Transverse colon (tissue), 3 donors: ENCODE data around the gene RNU11.

Source experiments
- CTCF ChIP-seq, 5 experiments: fragments of 200-600 bp in 3 of 5; fragments of 450-650 bp in 2 of 5; sonication (generic) in 3 of 5; IDR thresholded peaks; 1 replicate in 2 of 5; 2 replicates in 3 of 5; pipeline ENCODE4 v1.5.1; 2016 to 2017; ENCODE audit warnings: antibody characterized with exemption in 5 of 5, inconsistent platforms in 3 of 5, mild to moderate bottlenecking in 2 of 5, moderate library complexity in 1 of 5
- EP300 ChIP-seq: sonication (generic); formaldehyde crosslinking; IDR thresholded peaks from one replicate; pipeline ENCODE4 v1.6.1; 2017; ENCODE audit warnings: antibody characterized with exemption, low read depth

DNA sequence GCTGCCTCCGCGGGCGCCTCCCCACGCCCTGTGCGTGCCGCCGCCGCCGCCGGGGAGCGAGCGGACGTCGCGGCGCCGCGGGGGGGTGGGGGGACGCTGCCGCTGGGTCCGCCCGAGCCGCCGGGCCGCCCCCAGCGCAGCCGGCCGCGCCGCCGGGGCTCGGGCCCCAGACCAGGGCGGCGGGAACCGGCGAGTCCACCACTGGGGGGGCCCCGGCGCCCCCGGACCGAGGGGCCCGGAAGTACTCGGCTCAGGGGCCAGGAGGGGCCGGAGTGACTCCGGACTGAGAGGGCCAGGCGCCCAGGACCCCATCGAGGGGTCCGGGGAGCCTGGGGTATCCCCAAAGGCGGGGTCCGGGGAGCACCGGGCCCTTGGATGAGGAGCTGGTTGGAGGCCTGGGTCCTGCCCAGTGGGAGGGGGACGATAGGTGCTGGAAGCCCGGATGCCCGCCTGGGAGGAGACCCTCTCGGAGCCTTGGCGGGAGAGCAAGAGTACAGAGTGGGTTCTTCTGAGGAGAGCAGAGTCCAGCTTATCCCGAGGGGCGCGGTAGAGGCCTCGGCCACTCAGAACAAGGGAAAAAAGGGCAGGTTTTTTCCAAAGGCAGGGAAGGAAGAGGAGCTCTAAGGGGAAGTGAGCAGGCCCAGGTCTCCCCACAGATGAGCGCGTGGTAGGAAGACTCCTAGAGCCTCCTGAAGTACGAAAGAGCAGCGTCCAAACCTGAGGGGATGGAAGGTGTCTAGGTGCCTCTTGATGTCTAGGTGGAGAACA, 20.7 kb downstream of the RNU11 start:
- no peak for TF ChIP-seq CTCF (IDR thresholded peaks at IDR 0.05)
- no peak for TF ChIP-seq EP300
